Measurements from ENCODE around the gene COLEC12.
A peak's percentile ranks its signal among the peaks of the same experiment; 100 is the strongest.

COLEC12 gene

DNA sequence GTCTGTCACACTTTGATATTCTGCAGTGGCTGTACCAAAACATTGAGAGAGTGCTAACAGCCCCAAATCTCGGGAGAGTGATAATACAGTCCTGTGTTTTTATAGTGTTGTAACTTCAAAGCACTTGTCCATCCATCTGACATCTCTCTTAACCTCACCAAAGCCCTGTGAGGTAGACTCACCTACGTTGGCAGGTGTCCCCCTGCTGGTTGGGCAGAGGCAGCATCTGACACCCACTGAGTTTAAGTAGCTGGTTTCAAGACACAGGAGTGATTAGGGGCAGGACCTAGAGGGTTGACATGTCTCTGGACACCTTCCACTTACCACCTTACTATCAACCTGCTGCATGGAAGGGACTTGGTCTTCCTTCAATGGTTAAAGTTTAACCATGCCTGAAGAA, 22.9 kb downstream of the COLEC12 start:
- H3K9me3 ChIP-seq (ENCODE audit: insufficient read depth, low read length), result no peaks in the 10 kb centered on the region
- H4K20me1 ChIP-seq (ENCODE audit: low read depth, low read length), result no peaks in the 10 kb centered on the region
- no peaks in the 10 kb centered on the region for H3K9me2 ChIP-seq (replicated peaks; ENCODE audit: insufficient read depth, low read length)
- no peak overlapping the region for H3K9ac ChIP-seq (ENCODE audit: low read length)
- H3K36me3 ChIP-seq (ENCODE audit: low read length), result no peaks in the 10 kb centered on the region
- H2AFZ ChIP-seq (ENCODE audit: low read depth, low read length, severe bottlenecking), result no peak overlapping the region
- no peak overlapping the region for H3K27ac ChIP-seq (ENCODE audit: low read depth, low read length)
- H3K79me2 ChIP-seq (ENCODE audit: insufficient read depth, low read length), result no peaks in the 10 kb centered on the region
- no peaks in the 10 kb centered on the region for H3K27me3 ChIP-seq (ENCODE audit: low read length)
- no peak overlapping the region for H3K4me2 ChIP-seq (ENCODE audit: low read depth, low read length, poor library complexity, severe bottlenecking)
- TF ChIP-seq CTCF (IDR thresholded peaks at IDR 0.05; ENCODE audit: insufficient read depth, low read length, poor library complexity, severe bottlenecking) (peak; percentile 27), EZH2phosphoT487 (conservative IDR thresholded peaks at IDR 0.05; ENCODE audit: low read length) (no peak)
- H3F3A ChIP-seq (ENCODE audit: insufficient read depth), result no peaks in the 10 kb centered on the region
- H3K4me3 ChIP-seq (ENCODE audit: insufficient read depth, low read length, poor library complexity, severe bottlenecking), result no peak overlapping the region

DNA sequence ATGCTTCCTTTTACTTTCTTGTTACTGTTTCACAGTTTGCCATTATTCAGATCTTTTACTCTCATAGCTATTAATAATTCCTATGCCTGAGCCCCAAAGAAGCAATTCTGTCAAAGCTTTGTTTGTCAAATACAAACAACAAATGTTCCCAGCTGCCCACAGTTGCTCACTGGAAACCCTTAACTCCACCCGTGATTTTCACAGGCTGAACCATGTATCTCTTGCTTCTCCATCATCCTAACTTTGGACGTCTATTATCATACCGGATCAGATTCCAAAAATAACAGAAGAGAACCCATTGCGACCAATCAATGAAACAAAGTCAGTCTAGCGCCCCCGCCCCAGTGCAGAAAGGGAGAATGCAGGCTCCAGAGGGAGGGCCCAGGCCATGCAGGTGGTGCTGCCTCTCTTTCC, 24.2 kb downstream of the COLEC12 start:
- no peaks in the 10 kb centered on the region for H4K20me1 ChIP-seq (ENCODE audit: low read depth, low read length)
- H3K9me2 ChIP-seq (replicated peaks; ENCODE audit: insufficient read depth, low read length), result no peaks in the 10 kb centered on the region
- H3K79me2 ChIP-seq (ENCODE audit: insufficient read depth, low read length), result no peaks in the 10 kb centered on the region
- H3K27me3 ChIP-seq (ENCODE audit: low read length), result no peaks in the 10 kb centered on the region
- no peak overlapping the region for H3K4me2 ChIP-seq (ENCODE audit: low read depth, low read length, poor library complexity, severe bottlenecking)
- no peak for TF ChIP-seq CTCF (IDR thresholded peaks at IDR 0.05; ENCODE audit: insufficient read depth, low read length, poor library complexity, severe bottlenecking)
- TF ChIP-seq EZH2phosphoT487 (conservative IDR thresholded peaks at IDR 0.05; ENCODE audit: low read length), result no peak
- no peaks in the 10 kb centered on the region for H3F3A ChIP-seq (ENCODE audit: insufficient read depth)
- H3K9ac ChIP-seq (ENCODE audit: low read length), result no peak overlapping the region
- H3K36me3 ChIP-seq (ENCODE audit: low read length), result no peaks in the 10 kb centered on the region
- H3K27ac ChIP-seq (ENCODE audit: low read depth, low read length), result no peak overlapping the region
- H3K9me3 ChIP-seq (ENCODE audit: insufficient read depth, low read length), result no peaks in the 10 kb centered on the region
- no peak overlapping the region for H2AFZ ChIP-seq (ENCODE audit: low read depth, low read length, severe bottlenecking)
- H3K4me3 ChIP-seq (ENCODE audit: insufficient read depth, low read length, poor library complexity, severe bottlenecking), result no peak overlapping the region

GRCh38 chr18:475202-476031, 25.1 kb downstream of the COLEC12 start:
- H3K9me2 ChIP-seq (replicated peaks; ENCODE audit: insufficient read depth, low read length), result no peaks in the 10 kb centered on the region
- H3K36me3 ChIP-seq (ENCODE audit: low read length), result no peaks in the 10 kb centered on the region
- no peak overlapping the region for H3K4me2 ChIP-seq (ENCODE audit: low read depth, low read length, poor library complexity, severe bottlenecking)
- no peak overlapping the region for H3K4me3 ChIP-seq (ENCODE audit: insufficient read depth, low read length, poor library complexity, severe bottlenecking)
- H3K9me3 ChIP-seq (ENCODE audit: insufficient read depth, low read length), result no peaks in the 10 kb centered on the region
- H3K9ac ChIP-seq (ENCODE audit: low read length), result no peak overlapping the region
- H3K27me3 ChIP-seq (ENCODE audit: low read length), result no peaks in the 10 kb centered on the region
- no peak overlapping the region for H3K27ac ChIP-seq (ENCODE audit: low read depth, low read length)
- no peaks in the 10 kb centered on the region for H4K20me1 ChIP-seq (ENCODE audit: low read depth, low read length)
- no peak overlapping the region for H2AFZ ChIP-seq (ENCODE audit: low read depth, low read length, severe bottlenecking)
- H3K79me2 ChIP-seq (ENCODE audit: insufficient read depth, low read length), result no peaks in the 10 kb centered on the region
- TF ChIP-seq CTCF (IDR thresholded peaks at IDR 0.05; ENCODE audit: insufficient read depth, low read length, poor library complexity, severe bottlenecking), result no peak
- no peak for TF ChIP-seq EZH2phosphoT487 (conservative IDR thresholded peaks at IDR 0.05; ENCODE audit: low read length)
- no peaks in the 10 kb centered on the region for H3F3A ChIP-seq (ENCODE audit: insufficient read depth)
